ENCODE measurements around the gene RGS7.

Gene RGS7

GRCh38 chr1:240831191-240831631 is 525.8 kb downstream of the RGS7 start:
- Histone ChIP-seq H3K27ac (no peak overlapping the region), H3K27me3 (ENCODE audit: insufficient read depth, low read depth, severe bottlenecking) (no peaks in the 10 kb centered on the region), H3K9me3 (ENCODE audit: severe bottlenecking) (no peaks in the 10 kb centered on the region), H3K4me3 (ENCODE audit: low read depth, low read length) (no peak overlapping the region), H3K36me3 (no peaks in the 10 kb centered on the region)
- no peak for DNase-seq
- no peak for TF ChIP-seq CTCF (IDR thresholded peaks at IDR 0.05; ENCODE audit: low read depth, low read length)

GRCh38 chr1:240829487-240829886 is 527.5 kb downstream of the RGS7 start:
- no peak for DNase-seq
- no peaks in the 10 kb centered on the region for H3K36me3 ChIP-seq
- H3K9me3 ChIP-seq (ENCODE audit: severe bottlenecking) = no peaks in the 10 kb centered on the region
- no peak for TF ChIP-seq CTCF (IDR thresholded peaks at IDR 0.05; ENCODE audit: low read depth, low read length)
- H3K27me3 ChIP-seq (ENCODE audit: insufficient read depth, low read depth, severe bottlenecking) = no peaks in the 10 kb centered on the region
- no peak overlapping the region for H3K4me3 ChIP-seq (ENCODE audit: low read depth, low read length)
- no peak overlapping the region for H3K27ac ChIP-seq

- H3K27ac ChIP-seq = no peak overlapping the region
- no peaks in the 10 kb centered on the region for H3K9me3 ChIP-seq (ENCODE audit: severe bottlenecking)
- no peaks in the 10 kb centered on the region for H3K27me3 ChIP-seq (ENCODE audit: insufficient read depth, low read depth, severe bottlenecking)
- DNase-seq = no peak
- no peaks in the 10 kb centered on the region for H3K36me3 ChIP-seq
- no peak for TF ChIP-seq CTCF (IDR thresholded peaks at IDR 0.05; ENCODE audit: low read depth, low read length)
- no peak overlapping the region for H3K4me3 ChIP-seq (ENCODE audit: low read depth, low read length)
Measured at GRCh38 chr1:240827786-240828185, 529.2 kb downstream of the RGS7 start.

DNA sequence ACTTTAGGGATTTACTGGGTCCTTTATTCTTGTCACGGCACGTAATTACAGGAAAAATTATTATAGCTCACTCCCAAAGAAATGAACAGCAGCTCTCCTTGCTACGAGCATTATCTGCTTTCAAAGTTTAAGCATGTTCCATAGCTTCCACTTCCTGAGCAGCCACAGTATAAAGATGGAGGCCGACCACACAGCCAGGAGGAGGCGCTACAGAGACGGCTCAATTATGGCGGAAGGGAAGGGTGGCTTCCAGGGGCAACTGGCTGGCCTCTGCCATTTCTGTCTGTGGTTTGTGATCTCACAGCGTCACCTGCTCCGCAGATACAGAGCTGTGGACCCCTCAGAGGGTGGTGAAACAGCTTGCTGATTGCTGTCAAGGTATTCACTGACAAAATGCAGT is 532.8 kb downstream of the RGS7 start:
- DNase-seq = no peak
- Histone ChIP-seq H3K27ac (no peak overlapping the region), H3K27me3 (ENCODE audit: insufficient read depth, low read depth, severe bottlenecking) (no peaks in the 10 kb centered on the region), H3K4me3 (ENCODE audit: low read depth, low read length) (no peak overlapping the region), H3K9me3 (ENCODE audit: severe bottlenecking) (no peaks in the 10 kb centered on the region), H3K36me3 (no peaks in the 10 kb centered on the region)
- 0 out of 2 replicates have a peak, but pooled peaks have one; percentile 9 for TF ChIP-seq CTCF (IDR thresholded peaks at IDR 0.05; ENCODE audit: low read depth, low read length)

- Histone ChIP-seq H3K9me3 (ENCODE audit: severe bottlenecking) (no peaks in the 10 kb centered on the region), H3K36me3 (no peaks in the 10 kb centered on the region), H3K4me3 (ENCODE audit: low read depth, low read length) (no peak overlapping the region), H3K27me3 (ENCODE audit: insufficient read depth, low read depth, severe bottlenecking) (no peaks in the 10 kb centered on the region), H3K27ac (no peak overlapping the region)
- no peak for TF ChIP-seq CTCF (IDR thresholded peaks at IDR 0.05; ENCODE audit: low read depth, low read length)
- DNase-seq = no peak
Measured at GRCh38 chr1:240823357-240823756, 533.6 kb downstream of the RGS7 start.

GRCh38 chr1:240821925-240822324 is 535.1 kb downstream of the RGS7 start:
- Histone ChIP-seq H3K27ac (no peak overlapping the region), H3K27me3 (ENCODE audit: insufficient read depth, low read depth, severe bottlenecking) (no peaks in the 10 kb centered on the region), H3K36me3 (no peaks in the 10 kb centered on the region), H3K9me3 (ENCODE audit: severe bottlenecking) (no peaks in the 10 kb centered on the region), H3K4me3 (ENCODE audit: low read depth, low read length) (no peak overlapping the region)
- no peak for TF ChIP-seq CTCF (IDR thresholded peaks at IDR 0.05; ENCODE audit: low read depth, low read length)
- no peak for DNase-seq

Measured in WERI-Rb-1 (cell line).